ACHN (cell line): ENCODE data around the gene IKZF5.

Source experiments
- DNase-seq: peaks from one replicate; pipeline ENCODE4 v3.0.0-alpha.2; 2015
- in situ Hi-C: cut with HindIII; loops from 2 replicates; pipeline ENCODE4 v1.10.0; 2017; ENCODE audit warnings: low sequenced_read_pairs, low pct_ligation_motif_present, low pct_unique_long_range_greater_than_20kb

IKZF5 gene, protein sequence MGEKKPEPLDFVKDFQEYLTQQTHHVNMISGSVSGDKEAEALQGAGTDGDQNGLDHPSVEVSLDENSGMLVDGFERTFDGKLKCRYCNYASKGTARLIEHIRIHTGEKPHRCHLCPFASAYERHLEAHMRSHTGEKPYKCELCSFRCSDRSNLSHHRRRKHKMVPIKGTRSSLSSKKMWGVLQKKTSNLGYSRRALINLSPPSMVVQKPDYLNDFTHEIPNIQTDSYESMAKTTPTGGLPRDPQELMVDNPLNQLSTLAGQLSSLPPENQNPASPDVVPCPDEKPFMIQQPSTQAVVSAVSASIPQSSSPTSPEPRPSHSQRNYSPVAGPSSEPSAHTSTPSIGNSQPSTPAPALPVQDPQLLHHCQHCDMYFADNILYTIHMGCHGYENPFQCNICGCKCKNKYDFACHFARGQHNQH

DNA sequence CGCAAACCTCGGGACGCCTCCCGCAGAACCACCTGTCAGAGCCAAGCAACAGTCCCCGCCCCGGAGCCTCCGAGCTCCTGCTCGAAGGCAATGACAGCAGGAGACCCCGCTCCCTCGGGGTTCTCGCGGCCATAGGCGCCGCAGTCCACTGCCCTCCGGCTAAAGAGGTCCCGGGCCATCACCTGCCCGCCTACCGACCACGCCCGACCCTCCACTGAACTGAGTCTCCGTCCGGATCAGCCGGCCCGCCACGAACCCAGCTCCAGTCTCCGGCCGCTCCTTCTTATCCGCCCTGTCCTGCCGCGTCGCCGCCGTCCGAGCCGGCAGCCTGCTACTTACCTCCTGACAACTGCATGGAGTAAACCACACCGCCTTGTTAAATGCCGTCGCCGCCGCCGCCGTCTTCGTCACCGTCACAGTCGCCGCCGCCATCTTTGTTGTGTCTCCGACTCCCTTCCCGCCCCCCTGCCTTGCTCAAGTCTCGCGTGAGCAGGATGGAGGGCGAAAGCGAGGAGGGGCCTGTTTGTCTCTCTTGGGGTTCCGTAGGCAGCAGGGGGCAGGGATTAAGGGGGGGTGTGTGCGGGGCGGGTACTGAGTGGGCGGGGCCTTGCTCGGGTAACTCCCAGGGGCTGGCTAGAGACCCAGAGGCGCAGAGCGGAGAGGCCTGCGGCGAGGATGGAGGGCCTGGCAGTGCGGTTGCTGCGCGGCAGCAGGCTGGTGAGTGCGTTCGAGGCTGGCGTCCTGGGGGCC lies at the start of gene IKZF5, which contains the start of gene ACADSB:
IKZF5 (minus strand) TSS at position 441 of the 750 bp plus-strand sequence. CDS start 10,170 bp downstream, outside the sequence.
ACADSB (plus strand) TSS at position 652 of the 750 bp plus-strand sequence; CDS start at position 676, 24 bp downstream.
- peak; percentile 98 for DNase-seq
- in situ Hi-C loops = no loop called here

- in situ Hi-C loops = no loop called here
- DNase-seq = no peak
Measured at GRCh38 chr10:123057968-123058367, 49.4 kb upstream of the IKZF5 start.

- in situ Hi-C loops = no loop called here
- no peak for DNase-seq
Measured at GRCh38 chr10:123045961-123046731, 37.6 kb upstream of the IKZF5 start.

DNA sequence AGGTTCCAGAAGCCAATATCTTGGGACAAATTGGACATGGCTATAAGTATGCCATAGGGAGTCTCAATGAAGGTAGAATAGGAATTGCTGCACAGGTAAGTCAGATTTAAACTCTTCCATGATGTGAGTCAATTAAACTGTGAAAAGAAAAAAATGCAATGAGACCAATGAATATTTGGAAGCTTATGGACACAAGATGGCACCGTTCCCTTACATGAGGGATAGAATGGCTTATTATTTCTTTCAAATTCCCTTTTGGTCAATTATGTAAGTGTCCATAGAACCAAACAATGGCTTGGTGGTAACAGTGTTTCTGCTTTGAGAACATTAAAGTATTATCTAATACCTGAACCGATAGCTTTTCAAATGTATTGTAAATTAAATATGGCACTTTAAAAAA lies 35.8 kb upstream of the IKZF5 start:
- in situ Hi-C loops = no loop called here
- DNase-seq = peak; percentile 37

GRCh38 chr10:123043409-123043925 lies 34.9 kb upstream of the IKZF5 start:
- DNase-seq = peak; percentile 76
- in situ Hi-C loops = no loop called here

GRCh38 chr10:123042708-123043408 lies 34.3 kb upstream of the IKZF5 start:
- in situ Hi-C loops = no loop called here
- no peak for DNase-seq

DNA sequence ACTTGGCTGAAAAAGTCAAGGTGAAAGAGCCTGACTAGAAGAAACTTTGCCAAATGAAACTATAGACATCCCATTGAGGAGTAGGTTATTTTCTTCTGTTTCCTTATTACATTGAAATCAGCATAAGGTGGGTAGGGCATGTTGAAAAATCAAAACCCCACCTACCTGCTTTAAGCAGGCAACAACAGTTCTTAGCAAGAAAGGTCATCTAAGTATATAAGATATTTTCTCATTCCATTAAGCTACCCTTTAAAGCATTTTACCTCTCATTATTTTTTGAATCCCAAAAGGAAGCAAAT lies 31.0 kb upstream of the IKZF5 start:
- in situ Hi-C loops = no loop called here
- DNase-seq = no peak

DNA sequence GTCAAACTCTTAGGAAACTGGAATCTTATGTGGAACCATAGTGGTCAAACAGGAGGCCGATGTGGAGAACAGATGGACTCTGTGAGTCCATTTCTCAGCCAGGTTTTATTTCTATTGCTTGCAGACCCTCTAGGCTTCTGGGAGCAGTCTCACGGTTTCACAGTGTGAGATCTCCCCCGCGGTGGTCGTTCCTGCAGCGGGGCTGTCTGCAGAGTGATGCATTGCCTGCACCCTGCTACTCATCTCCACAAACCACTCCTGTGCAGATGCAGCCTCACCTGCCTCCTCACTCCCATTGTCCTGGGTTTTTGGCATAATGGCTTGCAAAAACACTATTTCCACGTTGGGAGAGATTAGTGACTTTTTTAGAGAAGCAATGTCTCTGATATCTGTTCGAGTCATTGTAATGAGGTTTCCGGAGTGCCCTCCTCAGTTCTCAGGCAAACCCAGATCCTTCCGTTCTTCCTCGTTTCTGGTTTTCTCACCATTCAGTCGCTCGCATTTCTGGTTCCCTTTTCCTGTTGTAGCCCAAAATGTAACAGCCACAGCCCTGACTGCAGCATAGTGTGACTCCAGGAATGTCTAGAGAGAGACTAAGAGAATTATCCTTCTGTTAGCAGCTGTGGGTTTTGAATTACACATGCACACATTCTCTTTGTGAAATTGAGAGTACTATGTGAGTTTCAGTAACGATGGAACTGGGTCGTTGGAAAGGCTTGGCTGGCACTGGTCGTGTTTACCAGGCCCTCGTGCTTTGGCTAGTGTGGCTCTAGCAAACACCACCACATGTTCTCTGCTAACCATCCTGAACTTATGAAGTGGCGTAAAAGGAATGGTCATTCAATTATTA lies 30.4 kb upstream of the IKZF5 start:
- DNase-seq = no peak
- in situ Hi-C loops = no loop called here

DNA sequence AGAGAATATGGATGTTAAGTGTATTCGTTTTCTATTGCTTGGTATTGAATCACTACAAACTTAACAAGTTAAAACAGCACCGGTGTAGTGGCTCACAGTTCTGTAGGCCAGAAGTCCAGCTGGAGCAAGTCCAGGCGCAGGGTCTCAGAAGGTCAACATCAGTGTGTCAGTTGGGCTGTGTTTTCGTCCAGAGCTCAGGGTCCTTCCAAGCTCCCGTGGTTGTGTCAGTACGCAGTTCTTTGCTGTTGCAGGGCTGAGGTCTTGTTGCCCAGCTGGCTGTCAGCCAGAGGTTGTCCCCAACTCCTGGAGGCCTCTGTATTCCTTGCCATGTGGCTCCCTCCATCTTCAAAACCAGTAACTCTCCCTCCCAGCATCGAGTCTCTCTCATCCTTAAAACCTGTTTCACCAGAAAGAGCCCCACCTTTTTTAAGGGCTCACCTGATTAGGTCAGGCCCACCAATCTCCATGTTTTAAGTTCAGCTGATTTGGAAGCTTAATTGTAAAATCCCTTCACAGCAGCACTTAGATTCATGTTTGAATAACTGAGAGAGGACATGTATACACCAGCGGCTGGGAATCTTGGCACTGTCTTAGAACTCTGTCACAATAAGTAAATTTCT lies 27.0 kb upstream of the IKZF5 start:
- no peak for DNase-seq
- in situ Hi-C loops = no loop called here

DNA sequence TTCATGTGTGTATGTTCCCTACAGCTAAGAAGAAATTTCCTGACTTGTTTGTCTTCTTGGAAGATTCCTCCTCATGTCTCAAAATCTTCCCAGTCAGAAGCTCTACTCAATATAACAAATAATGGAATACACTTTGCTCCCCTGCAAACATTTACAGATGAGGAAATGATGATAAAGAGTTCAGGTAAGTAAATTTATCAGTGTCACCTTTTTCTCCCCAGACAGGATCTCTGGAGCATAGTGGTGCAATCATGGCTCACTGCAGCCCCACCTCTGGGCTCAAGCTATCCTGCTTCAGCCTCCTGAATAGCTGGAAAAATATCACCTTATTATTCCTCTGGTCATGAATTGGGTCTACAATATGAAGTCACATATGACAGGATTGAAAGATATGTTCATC lies 25.7 kb upstream of the IKZF5 start:
- in situ Hi-C loops = no loop called here

DNA sequence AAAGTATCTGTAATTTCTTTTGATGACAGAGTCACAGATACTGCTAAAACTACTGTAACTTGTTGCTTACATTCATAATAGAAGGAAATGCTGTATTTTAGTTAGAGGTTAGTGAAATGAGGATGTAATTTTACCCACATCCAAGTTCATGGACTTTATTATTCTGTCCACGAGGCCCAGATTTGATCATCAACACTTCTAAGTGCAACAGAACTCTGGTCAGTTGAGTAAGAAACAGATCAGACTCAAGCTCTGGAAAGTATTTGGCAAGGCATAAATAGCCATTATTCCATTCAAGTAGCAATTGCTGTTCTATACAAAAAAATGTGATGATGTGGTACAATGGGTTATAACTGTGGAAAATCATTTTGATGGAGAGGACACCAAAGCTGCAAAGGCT lies 22.5 kb upstream of the IKZF5 start:
- no peak for DNase-seq
- in situ Hi-C loops = no loop called here

More for the DNA sequence above, 25.7 kb upstream of the IKZF5 start:
- no peak for DNase-seq

DNA sequence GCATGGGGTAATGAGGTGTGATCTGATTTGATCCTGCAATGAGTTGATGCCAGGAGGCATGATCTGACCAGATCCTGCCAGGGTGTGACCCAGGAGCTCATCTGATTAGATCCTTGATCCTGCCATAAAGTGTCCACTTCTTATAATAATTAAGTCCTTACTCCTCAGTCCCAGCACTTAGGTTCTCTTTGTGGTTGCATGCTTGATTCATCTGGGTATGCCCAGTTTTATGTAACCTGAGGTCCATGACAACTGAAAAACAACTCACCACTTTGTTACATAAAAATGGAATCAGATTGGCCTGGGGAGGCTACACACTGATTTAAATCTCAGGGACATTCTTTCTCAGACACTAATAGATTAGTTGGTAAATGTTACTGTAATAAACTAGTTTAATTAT lies 19.3 kb upstream of the IKZF5 start:
- in situ Hi-C loops = no loop called here
- DNase-seq = no peak

- no peak for DNase-seq
- in situ Hi-C loops = no loop called here
Measured at GRCh38 chr10:123026302-123026701, 17.7 kb upstream of the IKZF5 start.

DNA sequence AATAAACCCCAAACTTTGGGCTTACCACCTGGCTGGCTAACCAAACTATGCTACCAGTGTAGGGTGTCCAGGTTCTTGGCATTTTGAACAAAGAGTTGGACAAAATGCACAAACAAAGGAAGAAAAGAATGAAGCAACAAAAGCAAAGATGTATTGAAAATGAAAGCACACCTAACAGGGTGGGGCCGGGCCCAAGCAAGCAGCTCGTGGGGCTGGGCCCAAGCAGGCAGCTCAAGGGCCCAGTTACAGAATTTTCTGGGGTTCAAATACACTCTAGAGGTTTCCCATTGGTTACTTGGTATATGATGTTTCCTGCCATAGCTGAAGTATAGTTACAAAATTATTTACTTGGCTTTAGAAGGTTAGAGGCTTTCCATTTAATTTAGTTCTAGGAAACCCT lies 15.9 kb upstream of the IKZF5 start:
- DNase-seq = no peak
- in situ Hi-C loops = no loop called here

- in situ Hi-C loops = no loop called here
- DNase-seq = peak; percentile 32
Measured at GRCh38 chr10:123021517-123021916, 12.9 kb upstream of the IKZF5 start.

- in situ Hi-C loops = no loop called here
- no peak for DNase-seq
Measured at GRCh38 chr10:123019941-123020703, 11.5 kb upstream of the IKZF5 start.
